GM19467 (cell line): ENCODE measurements around the gene MARCO.
"Not testable (repeated sequence)": the region's sequence is repeated elsewhere in the genome, so short reads cannot be mapped to it uniquely, and the experiment has no call there.

Experiments used
- ATAC-seq: cut with Tn5 transposase; IDR thresholded peaks from one replicate; pipeline ENCODE4 v1.9.1; 2021; ENCODE audit warnings: mild to moderate bottlenecking, moderate library complexity; ENCODE audit not compliant: unreplicated experiment

MARCO gene

GRCh38 chr2:119029297-119029696 lies 87.3 kb downstream of the MARCO start:
- no peak for ATAC-seq

- ATAC-seq: not testable (repeated sequence)
Measured at GRCh38 chr2:119037922-119038321, 95.9 kb downstream of the MARCO start.

GRCh38 chr2:119040730-119041129 lies 98.7 kb downstream of the MARCO start:
- ATAC-seq: no peak
